Measurements from ENCODE around the gene SLC6A18.

- no peak for TF ChIP-seq POLR2AphosphoS5 (IDR thresholded peaks at IDR 0.05; ENCODE audit: low read depth, low read length)
- TF ChIP-seq SIN3A (IDR thresholded peaks at IDR 0.05; ENCODE audit: borderline replicate concordance, insufficient read depth, low read length): no peak
- no peak for TF ChIP-seq REST (IDR thresholded peaks at IDR 0.05; ENCODE audit: insufficient read depth in 1 of 2, low read depth in 2 of 2, low read length in 2 of 2)
These were observed 48.4 kb upstream of the SLC6A18 start for GRCh38 chr5:1176473-1177391.

All from PFSK-1 (cell line).